Fibroblast of pulmonary artery (primary cell): ENCODE results near the gene KRTAP4-8.
"Not testable (repeated sequence)": the region's sequence is repeated elsewhere in the genome, so short reads cannot be mapped to it uniquely, and the experiment has no call there.

Experiments
- DNase-seq: peaks from one replicate; pipeline ENCODE4 v3.0.0-alpha.2; 2010; ENCODE audit warnings: low read depth
- H3K4me3 ChIP-seq: replicated peaks from 2 replicates; pipeline ENCODE4 v1.5.1; 2011; ENCODE audit warnings: low read depth, mild to moderate bottlenecking, control low read depth, low read length, moderate library complexity
- CTCF ChIP-seq: IDR thresholded peaks from 2 replicates; pipeline ENCODE4 v1.5.1; 2011; ENCODE audit warnings: mild to moderate bottlenecking, control low read depth, low read length, inconsistent platforms; ENCODE audit errors: missing control alignments

Gene KRTAP4-8

GRCh38 chr17:41103896-41104295 lies 6.0 kb upstream of the KRTAP4-8 start:
- TF ChIP-seq CTCF = no peak
- no peak for DNase-seq

GRCh38 chr17:41101586-41102259 lies 3.8 kb upstream of the KRTAP4-8 start, which contains the start of gene KRTAP4-16:
KRTAP4-16 (minus strand) TSS chr17:41102209; CDS start chr17:41102209, 0 bp downstream.
- DNase-seq = no peak
- no peak within 1 kb of the TSS for H3K4me3 ChIP-seq
- TF ChIP-seq CTCF = no peak

More at GRCh38 chr17:41103896-41104295, 6.0 kb upstream of the KRTAP4-8 start:
- H3K4me3 ChIP-seq = no peak overlapping the region

- DNase-seq = peak; percentile 8
- H3K4me3 ChIP-seq = not testable (repeated sequence)
Observed at GRCh38 chr17:41099682-41100480, 1.9 kb upstream of the KRTAP4-8 start.

- no peak for TF ChIP-seq CTCF
- no peak overlapping the region for H3K4me3 ChIP-seq
- DNase-seq = no peak
Observed at GRCh38 chr17:41098481-41098880, 539 bp upstream of the KRTAP4-8 start.

GRCh38 chr17:41096055-41096454 lies 1.9 kb downstream of the KRTAP4-8 start:
- no peak for DNase-seq
- H3K4me3 ChIP-seq = no peak overlapping the region
- TF ChIP-seq CTCF = no peak

GRCh38 chr17:41088760-41089352 lies 9.1 kb downstream of the KRTAP4-8 start:
- not testable (repeated sequence) for DNase-seq, H3K4me3 ChIP-seq

- not testable (repeated sequence) for DNase-seq, H3K4me3 ChIP-seq
Observed at GRCh38 chr17:41084100-41084856, 13.7 kb downstream of the KRTAP4-8 start, which contains the start of gene KRTAP4-7. KRTAP4-7 (plus strand) TSS chr17:41084150; CDS start chr17:41084207, 57 bp downstream.

GRCh38 chr17:41083427-41083826 lies 14.5 kb downstream of the KRTAP4-8 start:
- H3K4me3 ChIP-seq, DNase-seq: not testable (repeated sequence)
